Esophagus (tissue), 2 donors: ENCODE data around the gene MSL3B.

Source experiments
- H3K27ac ChIP-seq, 2 donors: one replicate each; pipeline ENCODE4 v1.5.1; 2013; ENCODE audit warnings: low read depth in 2 of 2, mild to moderate bottlenecking in 2 of 2, inconsistent platforms in 1 of 2, low read length in 1 of 2, moderate library complexity in 1 of 2
- H3K27me3 ChIP-seq, 2 donors: one replicate each; pipeline ENCODE4 v1.6.1; 2013; ENCODE audit warnings: low read length in 2 of 2, control low read depth in 1 of 2, mild to moderate bottlenecking in 1 of 2; ENCODE audit not compliant: insufficient read depth in 2 of 2, control insufficient read depth in 1 of 2
- H3K36me3 ChIP-seq, 2 donors: one replicate each; pipeline ENCODE4 v1.6.1; 2013; ENCODE audit warnings: low read length in 1 of 2; ENCODE audit not compliant: control insufficient read depth in 2 of 2, insufficient read depth in 2 of 2
- H3K4me1 ChIP-seq, 2 donors: one replicate each; pipeline ENCODE4 v1.6.1; 2013; ENCODE audit warnings: low read length in 1 of 2; ENCODE audit not compliant: control insufficient read depth in 2 of 2, insufficient read depth in 2 of 2
- H3K4me3 ChIP-seq, 2 donors: one replicate each; pipeline ENCODE4 v1.5.1; 2013; ENCODE audit warnings: low read length in 2 of 2, mild to moderate bottlenecking in 2 of 2, low read depth in 1 of 2, moderate library complexity in 1 of 2
- H3K9me3 ChIP-seq, 2 donors: one replicate each; pipeline ENCODE4 v1.6.1; 2013; ENCODE audit warnings: mild to moderate bottlenecking in 2 of 2, low read depth in 1 of 2, low read length in 1 of 2, moderate library complexity in 1 of 2; ENCODE audit not compliant: control insufficient read depth in 2 of 2, insufficient read depth in 1 of 2
- WGBS, 2 donors: extraction: QIAGEN DNeasy Blood & Tissue Kit; methylation state at CpG; one replicate each; pipeline ENCODE4 v1.1.7; 2013; 5-methylcytosine and 5-hydroxymethylcytosine counted together
- donor health status: healthy with polysubstance abuse.
- donor health status: Bipolar disorder and iron deficiency.

The MSL3B gene

GRCh38 chr2:233820774-233821105 is 47.4 kb downstream of the MSL3B start:
- Histone ChIP-seq H3K27me3 (no peaks in the 10 kb centered on the region), H3K36me3 (no peaks in the 10 kb centered on the region), H3K4me3 (no peak overlapping the region), H3K4me1 (peaks cover 0 to 2% of the 10 kb centered on the region in 2 donors), H3K9me3 (peaks cover 0 to 2% of the 10 kb centered on the region in 2 donors), H3K27ac (no peak overlapping the region)
- 85% methylated on average over 6 of the region's 6 CpGs for WGBS, 2 donors

DNA sequence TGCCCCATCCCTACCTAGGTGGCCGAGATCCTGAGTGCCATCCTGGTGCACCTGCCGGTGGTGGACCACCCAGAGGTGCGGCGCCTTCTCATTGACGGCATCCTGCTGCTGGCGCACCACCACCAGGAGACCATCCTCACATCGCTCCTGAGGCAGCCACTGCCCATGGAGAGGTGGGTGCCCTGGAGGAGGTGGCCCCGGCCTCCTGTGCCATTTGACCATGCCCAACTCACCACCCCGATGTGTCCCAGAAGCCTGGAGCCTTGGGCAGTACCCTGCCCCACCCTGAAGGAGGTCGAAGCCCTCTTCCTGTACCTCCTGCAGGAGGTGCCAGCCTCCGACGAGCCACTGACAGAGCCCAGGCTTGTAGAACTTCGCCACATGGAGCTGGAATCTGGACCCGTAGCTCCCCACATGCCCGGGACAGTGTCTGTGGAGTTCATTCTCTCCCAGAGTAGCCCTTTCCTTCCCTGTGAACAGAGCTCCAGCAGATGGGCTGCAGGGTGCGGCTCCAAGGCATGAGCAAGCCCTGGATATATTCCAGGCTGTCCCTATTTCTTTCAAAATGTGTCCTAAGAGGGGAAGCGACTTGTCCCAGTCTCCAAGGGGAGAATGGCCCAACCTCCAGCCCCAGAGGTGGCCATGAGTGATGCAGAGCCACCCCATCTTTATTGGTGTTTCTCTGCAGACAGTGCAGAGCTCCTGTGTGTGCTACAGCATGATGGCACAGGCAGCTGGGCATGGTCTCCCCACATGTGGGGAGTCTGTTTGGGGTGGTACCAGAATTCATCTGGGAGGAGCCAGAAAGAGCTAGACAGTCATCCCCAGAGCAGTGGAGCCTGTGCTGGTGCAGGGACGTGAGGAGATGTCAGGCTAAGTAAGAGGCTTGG is 48.1 kb downstream of the MSL3B start:
- Histone ChIP-seq H3K4me1 (peaks cover 0 to 2% of the 10 kb centered on the region in 2 donors), H3K4me3 (no peak overlapping the region), H3K27ac (no peak overlapping the region), H3K9me3 (peaks cover 0 to 2% of the 10 kb centered on the region in 2 donors), H3K36me3 (no peaks in the 10 kb centered on the region), H3K27me3 (no peaks in the 10 kb centered on the region)
- 83 to 84% methylated on average over 18 of the region's 18 CpGs for WGBS, 2 donors

DNA sequence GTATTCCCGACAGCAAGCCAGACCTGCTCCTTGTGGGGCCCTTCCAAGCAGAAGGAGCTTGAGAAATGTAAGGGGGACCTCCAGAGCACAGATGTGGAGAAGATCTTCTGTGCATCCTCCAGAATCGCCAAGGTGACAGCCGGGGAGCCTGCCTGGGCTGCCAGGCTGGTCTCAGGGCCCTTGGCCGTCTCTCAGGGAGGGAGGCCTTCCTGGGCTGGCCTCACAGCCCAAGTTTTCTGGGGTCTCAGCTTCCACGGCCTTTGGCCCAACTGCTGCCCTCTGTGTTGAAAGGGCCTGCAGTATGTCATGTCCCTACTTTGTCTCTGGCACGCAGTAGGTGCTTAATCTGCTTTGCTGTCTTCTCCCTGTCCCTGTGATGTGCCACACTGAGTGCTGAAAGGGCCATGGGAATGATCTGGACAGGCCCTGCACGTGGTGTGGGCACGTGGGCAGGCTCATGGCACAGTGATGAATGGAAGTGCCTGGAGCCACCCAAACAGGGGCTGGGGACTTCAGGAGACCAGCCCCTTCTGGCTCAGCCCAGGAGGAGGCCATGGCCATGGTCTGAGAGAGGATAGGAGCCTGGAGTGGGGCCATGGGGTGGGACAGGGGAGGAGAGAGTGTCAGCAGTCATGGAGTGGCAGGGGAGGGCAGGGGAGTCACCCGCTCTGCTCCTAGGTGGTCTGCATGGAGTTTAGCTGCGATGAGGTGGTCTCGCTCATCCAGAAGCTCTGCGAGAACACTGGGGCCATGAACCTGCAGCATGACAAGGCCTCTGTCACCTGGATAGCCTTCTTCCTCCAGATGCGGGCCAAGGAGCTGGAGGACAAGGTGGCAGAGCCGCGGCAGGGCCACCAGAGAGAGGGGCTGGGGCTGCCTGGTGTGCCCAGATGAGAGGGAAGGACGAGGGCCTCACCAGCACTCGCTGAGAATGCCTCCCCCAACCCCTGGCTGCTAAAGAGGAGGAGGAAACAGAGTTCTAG is 49.3 kb downstream of the MSL3B start:
- Histone ChIP-seq H3K36me3 (no peaks in the 10 kb centered on the region), H3K4me1 (peaks cover 0 to 2% of the 10 kb centered on the region in 2 donors), H3K27ac (no peak overlapping the region), H3K27me3 (no peaks in the 10 kb centered on the region), H3K4me3 (no peak overlapping the region), H3K9me3 (peaks cover 0 to 2% of the 10 kb centered on the region in 2 donors)
- 78 to 81% methylated on average over 17 of the region's 17 CpGs for WGBS, 2 donors

DNA sequence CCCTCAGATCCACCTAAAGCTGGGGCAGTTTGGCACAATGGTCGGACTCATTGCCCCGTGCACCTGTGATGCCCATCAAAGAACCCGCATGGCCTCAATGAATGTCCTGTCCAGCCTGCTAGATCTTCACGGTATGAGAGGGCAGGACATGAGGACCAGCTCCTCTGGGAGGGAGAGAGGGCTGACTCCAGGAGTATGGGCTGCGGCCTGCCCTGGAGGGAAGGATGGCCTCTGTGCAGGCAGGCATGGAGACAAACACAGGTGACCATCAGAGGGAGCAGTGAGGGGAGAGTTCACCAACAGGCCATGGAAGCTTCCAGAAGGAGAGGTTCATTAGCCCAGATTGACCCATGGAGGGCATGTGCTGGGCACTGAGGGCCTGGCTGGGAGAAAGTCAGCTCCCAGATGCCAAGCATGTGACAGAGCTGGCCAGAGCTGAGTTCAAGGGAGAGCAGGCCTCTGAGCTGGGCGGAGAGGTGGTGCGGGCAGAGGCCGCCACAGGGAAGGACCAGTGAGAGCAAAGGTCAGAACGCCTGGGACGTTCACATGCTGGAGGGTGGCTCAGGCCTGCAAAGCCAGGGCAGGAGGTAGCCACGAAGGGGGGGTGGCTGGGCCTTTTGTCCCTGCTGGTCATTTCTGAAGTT is 50.1 kb downstream of the MSL3B start:
- H3K27ac ChIP-seq: no peak overlapping the region
- no peaks in the 10 kb centered on the region for H3K36me3 ChIP-seq
- no peak overlapping the region for H3K4me3 ChIP-seq
- H3K9me3 ChIP-seq: peaks cover 0 to 2% of the 10 kb centered on the region in 2 donors
- peaks cover 0 to 2% of the 10 kb centered on the region in 2 donors for H3K4me1 ChIP-seq
- H3K27me3 ChIP-seq: no peaks in the 10 kb centered on the region
- 92 to 93% methylated on average over 11 of the region's 11 CpGs for WGBS, 2 donors

GRCh38 chr2:233817361-233817911 is 50.8 kb downstream of the MSL3B start:
- Histone ChIP-seq H3K36me3 (no peaks in the 10 kb centered on the region), H3K4me3 (no peak overlapping the region), H3K27me3 (no peaks in the 10 kb centered on the region), H3K9me3 (peaks cover 0 to 2% of the 10 kb centered on the region in 2 donors), H3K4me1 (peaks cover 0 to 2% of the 10 kb centered on the region in 2 donors), H3K27ac (no peak overlapping the region)
- WGBS, 2 donors: 74 to 80% methylated on average over 3 of the region's 3 CpGs

DNA sequence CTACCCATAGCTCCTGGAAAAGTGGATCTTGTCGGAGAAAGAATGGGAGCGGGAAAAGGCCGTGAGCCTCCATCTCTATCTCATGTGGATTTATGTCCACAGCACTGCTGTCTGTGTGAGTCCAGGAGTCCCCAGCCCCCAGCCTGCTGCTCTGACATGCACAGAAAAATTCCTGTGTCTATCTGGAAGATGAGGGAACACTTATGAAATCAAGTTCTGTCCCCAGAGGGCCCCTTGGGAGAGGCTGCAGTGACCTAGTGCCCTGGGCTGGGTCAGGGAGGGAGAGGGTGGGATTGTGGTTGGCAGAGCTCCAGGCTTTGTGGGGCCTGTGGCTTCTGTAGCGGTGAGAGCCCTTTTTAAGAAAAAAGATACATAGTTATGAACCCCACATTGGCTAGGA is 51.4 kb downstream of the MSL3B start:
- H3K27ac ChIP-seq: no peak overlapping the region
- peaks cover 0 to 2% of the 10 kb centered on the region in 2 donors for H3K9me3 ChIP-seq
- 81 to 88% methylated on average over 4 of the region's 4 CpGs for WGBS, 2 donors
- H3K27me3 ChIP-seq: no peaks in the 10 kb centered on the region
- no peak overlapping the region for H3K4me3 ChIP-seq
- H3K4me1 ChIP-seq: peaks cover 0 to 2% of the 10 kb centered on the region in 2 donors
- no peaks in the 10 kb centered on the region for H3K36me3 ChIP-seq

GRCh38 chr2:233816334-233816733 is 51.9 kb downstream of the MSL3B start:
- Histone ChIP-seq H3K4me1 (peaks cover 0 to 2% of the 10 kb centered on the region in 2 donors), H3K36me3 (no peaks in the 10 kb centered on the region), H3K4me3 (no peak overlapping the region), H3K27me3 (no peaks in the 10 kb centered on the region), H3K27ac (no peak overlapping the region), H3K9me3 (peaks cover 0 to 3% of the 10 kb centered on the region in 2 donors)
- 55 to 58% methylated on average over 2 of the region's 2 CpGs for WGBS, 2 donors

GRCh38 chr2:233815861-233816260 is 52.3 kb downstream of the MSL3B start:
- WGBS, 2 donors: 76 to 84% methylated on average over 6 of the region's 6 CpGs
- Histone ChIP-seq H3K27me3 (no peaks in the 10 kb centered on the region), H3K36me3 (no peaks in the 10 kb centered on the region), H3K4me3 (no peak overlapping the region), H3K27ac (no peak overlapping the region), H3K9me3 (peaks cover 0 to 5% of the 10 kb centered on the region in 2 donors), H3K4me1 (peaks cover 0 to 2% of the 10 kb centered on the region in 2 donors)
